Activated gamma-delta T cell treated with Interleukin-2 at 50 U/mL for 16 hours (primary cell): ENCODE results near the gene FAM162B.
"Not testable (repeated sequence)": the region's sequence is repeated elsewhere in the genome, so short reads cannot be mapped to it uniquely, and the experiment has no call there.

Experiments
- DNase-seq: peaks from one replicate; pipeline ENCODE4 v3.0.0-alpha.2; 2020

FAM162B gene

GRCh38 chr6:116764961-116765841 is at the start of gene FAM162B:
Gene FAM162B, minus strand, starts transcription at chr6:116765719. Its CDS starts 143 bp downstream, at chr6:116765576.
- no peak for DNase-seq

- DNase-seq: no peak
Observed at GRCh38 chr6:116812051-116812650, 46.6 kb upstream of the FAM162B start.

- no peak for DNase-seq
Observed at GRCh38 chr6:116801971-116802370, 36.5 kb upstream of the FAM162B start.

GRCh38 chr6:116799945-116800344 is 34.4 kb upstream of the FAM162B start:
- no peak for DNase-seq

GRCh38 chr6:116797585-116797984 is 32.1 kb upstream of the FAM162B start:
- no peak for DNase-seq

- DNase-seq: no peak
Observed at GRCh38 chr6:116793224-116793623, 27.7 kb upstream of the FAM162B start.

GRCh38 chr6:116783852-116784251 is 18.3 kb upstream of the FAM162B start:
- DNase-seq: no peak

GRCh38 chr6:116779573-116780164 is 14.2 kb upstream of the FAM162B start:
- DNase-seq: no peak

- DNase-seq: no peak
Observed at GRCh38 chr6:116773886-116774285, 8.4 kb upstream of the FAM162B start.

GRCh38 chr6:116772450-116772849 is 6.9 kb upstream of the FAM162B start:
- no peak for DNase-seq

GRCh38 chr6:116767715-116768114 is 2.2 kb upstream of the FAM162B start:
- DNase-seq: no peak

GRCh38 chr6:116766506-116767176 is 1.1 kb upstream of the FAM162B start:
- no peak for DNase-seq

GRCh38 chr6:116764629-116764960 is 924 bp downstream of the FAM162B start:
- no peak for DNase-seq

GRCh38 chr6:116763906-116764628 is 1.5 kb downstream of the FAM162B start:
- no peak for DNase-seq

- DNase-seq: no peak
Observed at GRCh38 chr6:116763048-116763447, 2.5 kb downstream of the FAM162B start.

GRCh38 chr6:116762235-116762634 is 3.3 kb downstream of the FAM162B start:
- DNase-seq: no peak

GRCh38 chr6:116761779-116762178 is 3.7 kb downstream of the FAM162B start:
- no peak for DNase-seq

GRCh38 chr6:116745176-116745575 is 20.3 kb downstream of the FAM162B start:
- DNase-seq: no peak

- no peak for DNase-seq
Observed at GRCh38 chr6:116741571-116741970, 23.9 kb downstream of the FAM162B start.

GRCh38 chr6:116740486-116740885 is 25.0 kb downstream of the FAM162B start:
- not testable (repeated sequence) for DNase-seq

- DNase-seq: no peak
Observed at GRCh38 chr6:116737004-116737403, 28.5 kb downstream of the FAM162B start.

GRCh38 chr6:116730513-116730912 is 35.0 kb downstream of the FAM162B start:
- DNase-seq: no peak

- DNase-seq: no peak
Observed at GRCh38 chr6:116726947-116727346, 38.6 kb downstream of the FAM162B start.
